SK-N-SH treated with all-trans-retinoic acid at 6 μM for 48 hours (cell line): ENCODE measurements around the gene PTPRF.

Experiments used
- ATAC-seq: fragments of 200-7000 bp; cut with Tn5 transposase; 3 replicates; pipeline ENCODE4 v1.9.1; 2020; ENCODE audit warnings: mild to moderate bottlenecking, moderate library complexity
- ARNTL ChIP-seq: fragments of 450-650 bp; formaldehyde crosslinking; IDR thresholded peaks from 2 replicates; pipeline ENCODE4 v1.5.0; 2020; ENCODE audit warnings: low read depth, mild to moderate bottlenecking, moderate library complexity, borderline replicate concordance
- BACH2 ChIP-seq: fragments of 250-450 bp; sonication (Bioruptor Pico); IDR thresholded peaks from 2 replicates; pipeline ENCODE4 v1.9.0; 2021; ENCODE audit warnings: mild to moderate bottlenecking, borderline replicate concordance
- ESRRG ChIP-seq: fragments of 250-450 bp; sonication (Bioruptor Pico); IDR thresholded peaks from 2 replicates; pipeline ENCODE4 v1.6.1; 2021; ENCODE audit warnings: mild to moderate bottlenecking
- GLIS3 ChIP-seq: fragments of 250-450 bp; sonication (Bioruptor Pico); IDR thresholded peaks from 2 replicates; pipeline ENCODE4 v1.5.0; 2020; ENCODE audit warnings: mild to moderate bottlenecking, moderate library complexity
- ISL1 ChIP-seq: fragments of 250-450 bp; sonication (Bioruptor Pico); IDR thresholded peaks from 2 replicates; pipeline ENCODE4 v2.1.2; 2022; ENCODE audit warnings: mild to moderate bottlenecking, moderate library complexity
- RARB ChIP-seq: fragments of 250-450 bp; sonication (Bioruptor Pico); IDR thresholded peaks from 2 replicates; pipeline ENCODE4 v1.8.0; 2021; ENCODE audit warnings: mild to moderate bottlenecking, moderate library complexity
- SNAI2 ChIP-seq: fragments of 250-450 bp; sonication (Bioruptor Pico); IDR thresholded peaks from 2 replicates; pipeline ENCODE4 v1.5.0; 2020; ENCODE audit warnings: mild to moderate bottlenecking, moderate library complexity
- TCF4 ChIP-seq: fragments of 250-450 bp; sonication (Bioruptor Pico); IDR thresholded peaks from 2 replicates; pipeline ENCODE4 v1.8.0; 2021; ENCODE audit warnings: mild to moderate bottlenecking, moderate library complexity, borderline replicate concordance
- TOX ChIP-seq: fragments of 250-450 bp; sonication (Bioruptor Pico); IDR thresholded peaks from 2 replicates; pipeline ENCODE4 v1.8.0; 2021; ENCODE audit warnings: mild to moderate bottlenecking, moderate library complexity, borderline replicate concordance
- ZC3H10 ChIP-seq: fragments of 250-450 bp; sonication (Bioruptor Pico); IDR thresholded peaks from 2 replicates; pipeline ENCODE4 v1.5.1; 2021; ENCODE audit warnings: mild to moderate bottlenecking, moderate library complexity
- ZFP3 ChIP-seq: fragments of 250-450 bp; sonication (Bioruptor Pico); IDR thresholded peaks from 2 replicates; pipeline ENCODE4 v1.5.0; 2020; ENCODE audit warnings: mild to moderate bottlenecking, moderate library complexity
- ZFP30 ChIP-seq: fragments of 450-650 bp; formaldehyde crosslinking; IDR thresholded peaks from 2 replicates; pipeline ENCODE4 v1.5.0; 2022; ENCODE audit warnings: mild to moderate bottlenecking, moderate library complexity
- ZNF565 ChIP-seq: fragments of 450-650 bp; formaldehyde crosslinking; conservative IDR thresholded peaks from 2 replicates; pipeline ENCODE4 v1.5.0; 2020; ENCODE audit warnings: low read depth, mild to moderate bottlenecking, moderate library complexity
- ZNF70 ChIP-seq: fragments of 450-650 bp; formaldehyde crosslinking; IDR thresholded peaks from 2 replicates; pipeline ENCODE4 v1.5.0; 2020; ENCODE audit warnings: mild to moderate bottlenecking, moderate library complexity
- ZNF8 ChIP-seq: fragments of 450-650 bp; formaldehyde crosslinking; IDR thresholded peaks from 2 replicates; pipeline ENCODE4 v1.5.0; 2020; ENCODE audit warnings: mild to moderate bottlenecking, moderate library complexity
- TF ChIP-seq, protein P1 (sequence below): fragments of 250-450 bp; sonication (Bioruptor Pico); IDR thresholded peaks from 2 replicates; pipeline ENCODE4 v1.8.0; 2021; ENCODE audit warnings: low read depth, mild to moderate bottlenecking, moderate library complexity, borderline replicate concordance
- TF ChIP-seq, protein P2 (sequence below): fragments of 250-450 bp; sonication (Bioruptor Pico); IDR thresholded peaks from 2 replicates; pipeline ENCODE4 v1.8.0; 2020; ENCODE audit warnings: mild to moderate bottlenecking, moderate library complexity, borderline replicate concordance
- TF ChIP-seq, protein P3 (sequence below): fragments of 250-450 bp; sonication (Bioruptor Pico); IDR thresholded peaks from 2 replicates; pipeline ENCODE4 v1.5.1; 2021; ENCODE audit warnings: mild to moderate bottlenecking, moderate library complexity
- TF ChIP-seq, protein P4 (sequence below): fragments of 250-450 bp; sonication (Bioruptor Pico); IDR thresholded peaks from 2 replicates; pipeline ENCODE4 v1.5.0; 2020; ENCODE audit warnings: mild to moderate bottlenecking, moderate library complexity
- TF ChIP-seq, protein P5 (sequence below): fragments of 250-450 bp; sonication (Bioruptor Pico); IDR thresholded peaks from 2 replicates; pipeline ENCODE4 v1.5.1; 2020; ENCODE audit warnings: low read depth, mild to moderate bottlenecking, moderate library complexity

PTPRF gene

DNA sequence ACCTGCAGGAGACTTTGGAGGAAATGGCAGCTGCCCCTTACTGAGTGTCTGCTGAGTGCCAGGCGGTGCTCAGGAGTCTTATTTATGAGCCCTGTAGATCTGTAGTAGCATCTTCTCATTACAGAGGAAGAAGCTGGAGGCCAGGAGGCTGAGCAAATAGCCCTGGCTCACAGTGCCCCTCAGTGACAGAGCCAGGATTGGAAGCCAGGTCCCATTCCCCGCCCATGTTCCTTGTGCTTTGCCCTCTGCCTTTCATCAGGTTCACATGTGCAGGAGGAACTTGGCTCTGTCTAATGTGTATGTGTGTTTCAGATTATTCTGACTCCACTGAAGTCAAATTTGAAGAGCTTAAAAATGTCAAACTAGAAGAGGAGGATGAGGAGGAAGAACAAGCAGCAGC, 140.5 kb downstream of the PTPRF start:
- TF ChIP-seq ZFP3 (CRISPR knock-in tag) (no peak), ESRRG (CRISPR knock-in tag) (no peak), ZFP30 (CRISPR knock-in tag) (no peak), GLIS3 (no peak), ZNF565 (no peak), ARNTL (no peak), TCF4 (CRISPR knock-in tag) (no peak), ZNF8 (CRISPR knock-in tag) (no peak), ZNF70 (no peak), ISL1 (CRISPR knock-in tag) (no peak), TOX (CRISPR knock-in tag) (no peak), RARB (no peak), SNAI2 (CRISPR knock-in tag) (no peak)
- TF ChIP-seq, protein P1, sequence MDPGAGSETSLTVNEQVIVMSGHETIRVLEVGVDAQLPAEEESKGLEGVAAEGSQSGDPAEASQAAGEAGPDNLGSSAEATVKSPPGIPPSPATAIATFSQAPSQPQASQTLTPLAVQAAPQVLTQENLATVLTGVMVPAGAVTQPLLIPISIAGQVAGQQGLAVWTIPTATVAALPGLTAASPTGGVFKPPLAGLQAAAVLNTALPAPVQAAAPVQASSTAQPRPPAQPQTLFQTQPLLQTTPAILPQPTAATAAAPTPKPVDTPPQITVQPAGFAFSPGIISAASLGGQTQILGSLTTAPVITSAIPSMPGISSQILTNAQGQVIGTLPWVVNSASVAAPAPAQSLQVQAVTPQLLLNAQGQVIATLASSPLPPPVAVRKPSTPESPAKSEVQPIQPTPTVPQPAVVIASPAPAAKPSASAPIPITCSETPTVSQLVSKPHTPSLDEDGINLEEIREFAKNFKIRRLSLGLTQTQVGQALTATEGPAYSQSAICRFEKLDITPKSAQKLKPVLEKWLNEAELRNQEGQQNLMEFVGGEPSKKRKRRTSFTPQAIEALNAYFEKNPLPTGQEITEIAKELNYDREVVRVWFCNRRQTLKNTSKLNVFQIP, result no peak
- TF ChIP-seq, protein P2, sequence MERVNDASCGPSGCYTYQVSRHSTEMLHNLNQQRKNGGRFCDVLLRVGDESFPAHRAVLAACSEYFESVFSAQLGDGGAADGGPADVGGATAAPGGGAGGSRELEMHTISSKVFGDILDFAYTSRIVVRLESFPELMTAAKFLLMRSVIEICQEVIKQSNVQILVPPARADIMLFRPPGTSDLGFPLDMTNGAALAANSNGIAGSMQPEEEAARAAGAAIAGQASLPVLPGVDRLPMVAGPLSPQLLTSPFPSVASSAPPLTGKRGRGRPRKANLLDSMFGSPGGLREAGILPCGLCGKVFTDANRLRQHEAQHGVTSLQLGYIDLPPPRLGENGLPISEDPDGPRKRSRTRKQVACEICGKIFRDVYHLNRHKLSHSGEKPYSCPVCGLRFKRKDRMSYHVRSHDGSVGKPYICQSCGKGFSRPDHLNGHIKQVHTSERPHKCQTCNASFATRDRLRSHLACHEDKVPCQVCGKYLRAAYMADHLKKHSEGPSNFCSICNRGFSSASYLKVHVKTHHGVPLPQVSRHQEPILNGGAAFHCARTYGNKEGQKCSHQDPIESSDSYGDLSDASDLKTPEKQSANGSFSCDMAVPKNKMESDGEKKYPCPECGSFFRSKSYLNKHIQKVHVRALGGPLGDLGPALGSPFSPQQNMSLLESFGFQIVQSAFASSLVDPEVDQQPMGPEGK (CRISPR knock-in tag), result no peak
- TF ChIP-seq, protein P3, sequence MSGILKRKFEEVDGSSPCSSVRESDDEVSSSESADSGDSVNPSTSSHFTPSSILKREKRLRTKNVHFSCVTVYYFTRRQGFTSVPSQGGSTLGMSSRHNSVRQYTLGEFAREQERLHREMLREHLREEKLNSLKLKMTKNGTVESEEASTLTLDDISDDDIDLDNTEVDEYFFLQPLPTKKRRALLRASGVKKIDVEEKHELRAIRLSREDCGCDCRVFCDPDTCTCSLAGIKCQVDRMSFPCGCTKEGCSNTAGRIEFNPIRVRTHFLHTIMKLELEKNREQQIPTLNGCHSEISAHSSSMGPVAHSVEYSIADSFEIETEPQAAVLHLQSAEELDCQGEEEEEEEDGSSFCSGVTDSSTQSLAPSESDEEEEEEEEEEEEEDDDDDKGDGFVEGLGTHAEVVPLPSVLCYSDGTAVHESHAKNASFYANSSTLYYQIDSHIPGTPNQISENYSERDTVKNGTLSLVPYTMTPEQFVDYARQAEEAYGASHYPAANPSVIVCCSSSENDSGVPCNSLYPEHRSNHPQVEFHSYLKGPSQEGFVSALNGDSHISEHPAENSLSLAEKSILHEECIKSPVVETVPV, result no peak
- TF ChIP-seq, protein P4, sequence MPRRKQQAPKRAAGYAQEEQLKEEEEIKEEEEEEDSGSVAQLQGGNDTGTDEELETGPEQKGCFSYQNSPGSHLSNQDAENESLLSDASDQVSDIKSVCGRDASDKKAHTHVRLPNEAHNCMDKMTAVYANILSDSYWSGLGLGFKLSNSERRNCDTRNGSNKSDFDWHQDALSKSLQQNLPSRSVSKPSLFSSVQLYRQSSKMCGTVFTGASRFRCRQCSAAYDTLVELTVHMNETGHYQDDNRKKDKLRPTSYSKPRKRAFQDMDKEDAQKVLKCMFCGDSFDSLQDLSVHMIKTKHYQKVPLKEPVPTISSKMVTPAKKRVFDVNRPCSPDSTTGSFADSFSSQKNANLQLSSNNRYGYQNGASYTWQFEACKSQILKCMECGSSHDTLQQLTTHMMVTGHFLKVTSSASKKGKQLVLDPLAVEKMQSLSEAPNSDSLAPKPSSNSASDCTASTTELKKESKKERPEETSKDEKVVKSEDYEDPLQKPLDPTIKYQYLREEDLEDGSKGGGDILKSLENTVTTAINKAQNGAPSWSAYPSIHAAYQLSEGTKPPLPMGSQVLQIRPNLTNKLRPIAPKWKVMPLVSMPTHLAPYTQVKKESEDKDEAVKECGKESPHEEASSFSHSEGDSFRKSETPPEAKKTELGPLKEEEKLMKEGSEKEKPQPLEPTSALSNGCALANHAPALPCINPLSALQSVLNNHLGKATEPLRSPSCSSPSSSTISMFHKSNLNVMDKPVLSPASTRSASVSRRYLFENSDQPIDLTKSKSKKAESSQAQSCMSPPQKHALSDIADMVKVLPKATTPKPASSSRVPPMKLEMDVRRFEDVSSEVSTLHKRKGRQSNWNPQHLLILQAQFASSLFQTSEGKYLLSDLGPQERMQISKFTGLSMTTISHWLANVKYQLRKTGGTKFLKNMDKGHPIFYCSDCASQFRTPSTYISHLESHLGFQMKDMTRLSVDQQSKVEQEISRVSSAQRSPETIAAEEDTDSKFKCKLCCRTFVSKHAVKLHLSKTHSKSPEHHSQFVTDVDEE (CRISPR knock-in tag), result no peak
- TF ChIP-seq, protein P5, sequence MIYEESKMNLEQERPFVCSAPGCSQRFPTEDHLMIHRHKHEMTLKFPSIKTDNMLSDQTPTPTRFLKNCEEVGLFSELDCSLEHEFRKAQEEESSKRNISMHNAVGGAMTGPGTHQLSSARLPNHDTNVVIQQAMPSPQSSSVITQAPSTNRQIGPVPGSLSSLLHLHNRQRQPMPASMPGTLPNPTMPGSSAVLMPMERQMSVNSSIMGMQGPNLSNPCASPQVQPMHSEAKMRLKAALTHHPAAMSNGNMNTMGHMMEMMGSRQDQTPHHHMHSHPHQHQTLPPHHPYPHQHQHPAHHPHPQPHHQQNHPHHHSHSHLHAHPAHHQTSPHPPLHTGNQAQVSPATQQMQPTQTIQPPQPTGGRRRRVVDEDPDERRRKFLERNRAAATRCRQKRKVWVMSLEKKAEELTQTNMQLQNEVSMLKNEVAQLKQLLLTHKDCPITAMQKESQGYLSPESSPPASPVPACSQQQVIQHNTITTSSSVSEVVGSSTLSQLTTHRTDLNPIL (CRISPR knock-in tag), result no peak
- ATAC-seq, result no peak

DNA sequence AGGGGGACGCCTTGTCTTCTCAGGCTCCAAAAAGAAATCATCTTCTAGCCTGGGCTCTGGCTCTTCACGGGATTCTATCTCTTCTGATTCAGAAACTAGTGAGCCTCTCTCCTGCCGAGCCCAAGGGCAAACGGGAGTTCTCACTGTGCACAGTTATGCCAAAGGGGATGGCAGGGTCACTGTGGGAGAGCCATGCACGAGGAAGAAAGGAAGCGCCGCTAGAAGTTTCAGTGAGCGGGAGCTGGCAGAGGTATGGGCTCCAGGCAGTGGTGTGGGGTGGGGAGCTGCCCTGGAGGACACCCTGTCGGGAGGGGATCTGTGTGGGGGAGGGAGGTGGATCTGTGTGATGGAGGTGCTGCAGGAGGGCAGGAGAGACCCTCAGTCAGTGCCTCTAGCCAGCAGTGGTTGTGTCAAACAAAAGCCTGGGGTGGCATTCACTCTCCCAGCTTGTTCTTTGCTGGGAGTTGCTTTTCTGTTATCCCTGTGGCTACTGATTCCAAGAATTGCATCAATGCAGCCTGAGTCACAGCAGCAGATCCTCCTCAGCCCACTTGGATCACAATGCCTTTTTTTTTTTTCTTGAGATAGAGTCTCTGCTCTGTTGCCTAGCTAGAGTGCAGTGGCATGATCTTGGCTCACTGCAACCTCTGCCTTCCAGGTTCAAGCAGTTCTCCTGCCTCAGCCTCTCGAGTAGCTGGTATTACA, 141.1 kb downstream of the PTPRF start:
- TF ChIP-seq, protein P5 (CRISPR knock-in tag), result no peak
- TF ChIP-seq TCF4 (CRISPR knock-in tag) (no peak), ZFP3 (CRISPR knock-in tag) (no peak)
- peak; percentile 29; the same call in 2 of the 3 replicates for ATAC-seq

DNA sequence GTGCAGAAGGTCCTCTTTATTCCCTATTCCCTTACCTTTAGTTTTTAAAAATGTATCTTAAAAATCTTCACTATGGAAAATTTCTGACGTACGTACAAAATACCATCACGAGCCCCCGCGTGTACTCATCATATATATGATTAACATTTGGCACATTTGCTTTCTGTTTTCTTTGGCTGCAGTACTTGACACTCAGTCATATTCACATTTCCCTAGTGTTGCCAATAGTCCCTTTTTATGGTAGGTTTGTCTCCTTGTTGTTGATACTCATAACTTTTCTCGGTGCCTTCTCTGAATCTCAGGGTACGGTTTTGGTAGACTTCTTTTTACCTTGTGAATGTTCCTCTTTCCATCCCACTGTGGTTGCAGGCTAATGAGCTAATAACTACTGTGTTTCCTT, 142.6 kb downstream of the PTPRF start:
- ATAC-seq, result no peak
- TF ChIP-seq BACH2, result no peak
- TF ChIP-seq SNAI2 (CRISPR knock-in tag), result no peak
- TF ChIP-seq ESRRG (CRISPR knock-in tag), result no peak
- TF ChIP-seq ZFP3 (CRISPR knock-in tag), result no peak
- TF ChIP-seq ZNF8 (CRISPR knock-in tag), result no peak
- TF ChIP-seq, protein P1, result no peak
- TF ChIP-seq GLIS3, result no peak
- no peak for TF ChIP-seq ARNTL
- TF ChIP-seq, protein P3, result no peak
- no peak for TF ChIP-seq ZC3H10 (CRISPR knock-in tag)
